Gastroesophageal sphincter (tissue), 4 donors: ENCODE measurements around the gene CCDC93. TPM values are rescaled to one million over a fixed set of nuclear protein-coding genes. Genes with fewer than 3 reads are reported as not detected.

Experiments used
- ATAC-seq: fragments of 150-250 bp; one replicate; pipeline ENCODE4 v1.9.1; 2016; ENCODE audit warnings: mild to moderate bottlenecking, moderate library complexity
- H3K27ac ChIP-seq, 4 donors: fragments of 200-600 bp; sonication (generic) in 3 of 4; 1 replicate in 3 of 4; 2 replicates in 1 of 4; pipeline ENCODE4 v1.5.1; 2016 to 2019
- H3K27me3 ChIP-seq: fragments of 200-600 bp; sonication (generic); one replicate; pipeline ENCODE4 v1.5.1; 2019
- H3K36me3 ChIP-seq, 2 donors: fragments of 200-600 bp; sonication (generic); one replicate each; pipeline ENCODE4 v1.5.1; 2019; ENCODE audit warnings: control low read depth in 1 of 2
- H3K4me1 ChIP-seq, 3 donors: fragments of 200-600 bp; sonication (generic); 1 replicate in 2 of 3; 2 replicates in 1 of 3; pipeline ENCODE4 v1.5.1; 2016 to 2019; ENCODE audit warnings: control low read depth in 2 of 3
- H3K4me3 ChIP-seq, 2 donors: fragments of 200-600 bp; sonication (generic); one replicate each; pipeline ENCODE4 v1.5.1; 2019; ENCODE audit warnings: mild to moderate bottlenecking in 1 of 2, moderate library complexity in 1 of 2
- H3K9me3 ChIP-seq, 3 donors: fragments of 200-600 bp; sonication (generic); one replicate each; pipeline ENCODE4 v1.5.1; 2017 to 2019; ENCODE audit warnings: control low read depth in 2 of 3
- EP300 ChIP-seq: sonication (generic); formaldehyde crosslinking; IDR thresholded peaks from one replicate; pipeline ENCODE4 v1.6.1; 2017; ENCODE audit warnings: antibody characterized with exemption, mild to moderate bottlenecking
- POLR2A ChIP-seq, 2 donors: fragments of 450-650 bp; IDR thresholded peaks; one replicate each; pipeline ENCODE4 v1.6.1; 2017; ENCODE audit warnings: antibody characterized with exemption in 2 of 2, mild to moderate bottlenecking in 2 of 2, moderate library complexity in 1 of 2
- POLR2AphosphoS5 ChIP-seq: sonication (generic); formaldehyde crosslinking; IDR thresholded peaks from one replicate; pipeline ENCODE4 v1.6.1; 2017; ENCODE audit warnings: antibody characterized with exemption
- WGBS, 2 donors: methylation state at CpG; one replicate each; pipeline ENCODE4 v1.1.5; 2018; ENCODE audit warnings: low coverage in 1 of 2; 5-methylcytosine and 5-hydroxymethylcytosine counted together
- total RNA-seq, 4 donors: library from RNA; depleted of rRNA; stranded (reverse); fragments of >200 nt; gene quantifications; one replicate each; pipeline ENCODE4 v1.1.0, GENCODE V29; 2016
- TF ChIP-seq, protein P1 (sequence below), 4 experiments: fragments of 200-600 bp in 2 of 4; fragments of 450-650 bp in 2 of 4; sonication (generic) in 1 of 4; IDR thresholded peaks; one replicate each; pipeline ENCODE4 v1.5.1; 2017 to 2019; ENCODE audit warnings: antibody characterized with exemption in 4 of 4, mild to moderate bottlenecking in 2 of 4, moderate library complexity in 2 of 4

CCDC93 gene
- total RNA-seq, 4 donors from 2014 or later, result 13.2 to 18.8 (median 16.1) TPM

DNA sequence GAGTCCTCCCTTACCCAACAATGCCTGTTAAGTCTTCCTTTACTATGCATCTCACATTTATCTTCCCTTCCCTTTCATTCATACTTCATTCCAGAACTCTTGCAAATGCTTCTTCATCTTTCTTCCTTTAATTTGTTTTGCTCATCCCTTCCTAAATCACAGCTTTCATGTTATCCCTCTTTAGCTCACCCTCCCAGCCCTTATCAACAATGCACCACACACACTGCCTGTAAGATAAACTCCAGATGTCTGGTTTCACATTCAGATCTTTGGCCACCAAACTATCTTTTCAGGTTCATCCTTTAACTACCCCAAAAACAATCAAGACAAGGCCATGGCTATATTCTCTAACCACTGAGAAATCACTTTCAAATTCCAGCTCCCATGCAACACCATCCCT is 3.4 kb downstream of the CCDC93 start:
- Histone ChIP-seq H3K4me3 (no peak overlapping the region), H3K36me3 (peaks cover 6 to 38% of the 10 kb centered on the region in 2 donors), H3K27ac (no peak overlapping the region), H3K4me1 (peaks cover 0 to 31% (median 13%) of the 10 kb centered on the region in 3 donors), H3K9me3 (no peaks in the 10 kb centered on the region), H3K27me3 (no peaks in the 10 kb centered on the region)
- no peak for ATAC-seq
- TF ChIP-seq, protein P1, sequence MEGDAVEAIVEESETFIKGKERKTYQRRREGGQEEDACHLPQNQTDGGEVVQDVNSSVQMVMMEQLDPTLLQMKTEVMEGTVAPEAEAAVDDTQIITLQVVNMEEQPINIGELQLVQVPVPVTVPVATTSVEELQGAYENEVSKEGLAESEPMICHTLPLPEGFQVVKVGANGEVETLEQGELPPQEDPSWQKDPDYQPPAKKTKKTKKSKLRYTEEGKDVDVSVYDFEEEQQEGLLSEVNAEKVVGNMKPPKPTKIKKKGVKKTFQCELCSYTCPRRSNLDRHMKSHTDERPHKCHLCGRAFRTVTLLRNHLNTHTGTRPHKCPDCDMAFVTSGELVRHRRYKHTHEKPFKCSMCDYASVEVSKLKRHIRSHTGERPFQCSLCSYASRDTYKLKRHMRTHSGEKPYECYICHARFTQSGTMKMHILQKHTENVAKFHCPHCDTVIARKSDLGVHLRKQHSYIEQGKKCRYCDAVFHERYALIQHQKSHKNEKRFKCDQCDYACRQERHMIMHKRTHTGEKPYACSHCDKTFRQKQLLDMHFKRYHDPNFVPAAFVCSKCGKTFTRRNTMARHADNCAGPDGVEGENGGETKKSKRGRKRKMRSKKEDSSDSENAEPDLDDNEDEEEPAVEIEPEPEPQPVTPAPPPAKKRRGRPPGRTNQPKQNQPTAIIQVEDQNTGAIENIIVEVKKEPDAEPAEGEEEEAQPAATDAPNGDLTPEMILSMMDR (IDR thresholded peaks at IDR 0.05), result no peak
- TF ChIP-seq EP300 (no peak), POLR2A (IDR thresholded peaks at IDR 0.05) (no peak), POLR2AphosphoS5 (no peak)

DNA sequence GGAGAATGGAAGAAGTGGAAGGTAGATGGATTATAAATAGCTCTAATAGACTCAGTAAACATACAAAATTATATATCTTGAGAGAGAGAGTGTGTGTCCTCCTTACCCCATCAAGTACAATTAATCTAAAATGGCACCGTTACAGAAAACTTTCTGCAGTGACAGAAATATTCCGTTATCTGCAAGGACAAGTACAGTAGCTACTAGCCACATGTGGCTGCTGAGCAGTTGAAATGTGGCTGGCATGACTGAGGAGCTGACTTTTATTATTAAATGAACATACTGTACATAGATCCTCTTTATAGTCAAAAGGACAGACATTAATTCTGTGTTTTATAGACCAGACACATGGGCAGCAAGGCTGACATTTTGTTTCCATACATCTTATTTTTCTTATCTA is 7.0 kb downstream of the CCDC93 start:
- WGBS, 2 donors, result 67 to 72% methylated on average over 2 of the region's 2 CpGs
- no peaks in the 10 kb centered on the region for H3K27me3 ChIP-seq
- peaks cover 0 to 16% (median under 1%) of the 10 kb centered on the region in 3 donors for H3K4me1 ChIP-seq
- ATAC-seq, result no peak
- TF ChIP-seq POLR2AphosphoS5 (no peak), POLR2A (IDR thresholded peaks at IDR 0.05) (no peak), EP300 (no peak)
- TF ChIP-seq, protein P1 (IDR thresholded peaks at IDR 0.05), result no peak
- H3K4me3 ChIP-seq, result no peak overlapping the region
- no peak overlapping the region for H3K27ac ChIP-seq
- peaks cover 6 to 71% of the 10 kb centered on the region in 2 donors for H3K36me3 ChIP-seq
- H3K9me3 ChIP-seq, result no peaks in the 10 kb centered on the region

DNA sequence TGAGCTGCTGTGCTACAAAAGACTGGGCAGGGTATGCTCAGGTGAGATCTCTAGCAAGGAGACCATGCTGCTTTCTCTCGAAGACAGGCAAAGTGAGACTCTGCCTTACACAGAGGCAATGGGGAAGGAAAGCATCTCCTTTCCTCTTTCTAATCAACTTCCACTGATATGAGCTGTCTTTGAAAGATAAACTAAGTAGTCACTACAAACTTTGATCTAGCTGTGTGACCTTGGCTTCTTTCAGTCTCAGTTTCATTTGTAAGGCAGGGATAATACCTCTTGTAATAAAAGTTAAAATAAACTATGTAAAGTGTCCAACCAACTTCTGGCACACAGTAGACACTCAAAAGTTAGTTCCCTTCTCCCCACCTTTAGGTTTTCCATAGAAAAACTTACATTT is 7.5 kb downstream of the CCDC93 start:
- ATAC-seq, result no peak
- no peak overlapping the region for H3K27ac ChIP-seq
- no peaks in the 10 kb centered on the region for H3K27me3 ChIP-seq
- peaks cover 6 to 76% of the 10 kb centered on the region in 2 donors for H3K36me3 ChIP-seq
- no peak overlapping the region for H3K4me3 ChIP-seq
- WGBS, 2 donors, result 50 to 57% methylated on average over 1 of the region's 1 CpG
- TF ChIP-seq POLR2AphosphoS5, result no peak
- no peak for TF ChIP-seq EP300
- TF ChIP-seq, protein P1 (IDR thresholded peaks at IDR 0.05), result no peak
- no peak for TF ChIP-seq POLR2A (IDR thresholded peaks at IDR 0.05)
- H3K4me1 ChIP-seq, result peaks cover 0 to 11% (median 0%) of the 10 kb centered on the region in 3 donors
- H3K9me3 ChIP-seq, result no peaks in the 10 kb centered on the region

DNA sequence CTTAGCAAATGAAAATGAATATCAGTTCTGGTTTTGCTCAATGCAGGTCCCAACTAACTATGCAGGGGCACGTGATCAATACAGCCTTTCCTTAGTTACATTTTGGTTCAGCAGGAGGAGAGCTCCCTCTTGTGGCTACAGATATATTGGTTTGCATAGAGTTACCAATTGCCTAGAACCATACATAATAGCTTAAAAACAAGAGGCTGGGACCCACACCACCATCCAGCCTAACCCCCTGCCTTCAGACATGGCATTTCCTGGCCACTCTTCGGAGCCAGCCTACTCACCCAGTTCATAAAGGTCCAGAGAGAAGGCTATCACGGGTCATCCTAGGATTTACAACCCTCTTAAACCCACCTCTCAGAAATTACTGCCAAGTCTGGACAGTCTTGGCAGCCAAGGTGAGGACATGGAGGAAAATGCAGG is 10.5 kb downstream of the CCDC93 start:
- 0% methylated on average over 1 to 2 of the region's 3 CpGs for WGBS, 2 donors
- Histone ChIP-seq H3K9me3 (no peaks in the 10 kb centered on the region), H3K36me3 (peaks cover 13 to 96% of the 10 kb centered on the region in 2 donors), H3K4me3 (no peak overlapping the region), H3K27ac (no peak overlapping the region), H3K27me3 (no peaks in the 10 kb centered on the region), H3K4me1 (peaks cover 0 to 7% (median 0%) of the 10 kb centered on the region in 3 donors)
- ATAC-seq, result peak; percentile 83
- no peak for TF ChIP-seq POLR2AphosphoS5
- TF ChIP-seq, protein P1 (IDR thresholded peaks at IDR 0.05), result peak; percentile 71 to 88 (median 80)

DNA sequence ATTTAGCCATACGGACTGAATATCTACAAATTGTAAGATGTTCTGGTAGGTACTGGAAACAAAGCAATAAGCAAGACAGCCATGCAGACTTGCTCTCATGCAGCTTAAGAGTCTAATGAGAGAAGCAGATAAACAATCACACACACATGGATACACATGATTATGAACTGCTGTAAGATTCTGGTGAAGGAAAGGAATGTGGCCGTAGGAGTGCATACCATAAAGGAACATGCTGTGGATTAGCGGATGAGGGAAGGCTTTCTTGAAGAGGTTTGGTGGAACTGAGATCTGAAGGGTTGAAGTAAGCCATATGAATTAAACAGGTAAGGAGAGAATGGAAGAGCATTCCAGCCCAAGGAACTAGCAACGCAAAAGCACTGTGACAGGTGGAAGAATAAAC is 13.8 kb downstream of the CCDC93 start:
- ATAC-seq, result no peak
- no peaks in the 10 kb centered on the region for H3K27me3 ChIP-seq
- no peak overlapping the region for H3K27ac ChIP-seq
- H3K36me3 ChIP-seq, result peaks cover 7 to 96% of the 10 kb centered on the region in 2 donors
- 72 to 73% methylated on average over 2 to 4 of the region's 4 CpGs for WGBS, 2 donors
- no peak overlapping the region for H3K4me3 ChIP-seq
- no peaks in the 10 kb centered on the region for H3K9me3 ChIP-seq
- TF ChIP-seq POLR2AphosphoS5, result no peak
- TF ChIP-seq, protein P1 (IDR thresholded peaks at IDR 0.05), result no peak
- no peak for TF ChIP-seq POLR2A (IDR thresholded peaks at IDR 0.05)
- no peak for TF ChIP-seq EP300
- H3K4me1 ChIP-seq, result peaks cover 0 to 7% (median 0%) of the 10 kb centered on the region in 3 donors
